Vagina (tissue), 2 donors: ENCODE data around the gene SPEF1. TPM values are rescaled to one million over a fixed set of nuclear protein-coding genes. Genes with fewer than 3 reads are reported as not detected.

Source experiments
- DNase-seq, 2 donors: peaks; one replicate each; pipeline ENCODE4 v3.0.0-alpha.2; 2017; ENCODE audit errors: extremely low spot score in 2 of 2
- H3K27ac ChIP-seq: fragments of 200-600 bp; sonication (generic); one replicate; pipeline ENCODE4 v1.5.1; 2019
- H3K27me3 ChIP-seq: fragments of 200-600 bp; sonication (generic); one replicate; pipeline ENCODE4 v1.5.1; 2019
- H3K36me3 ChIP-seq, 2 donors: fragments of 200-600 bp; sonication (generic); one replicate each; pipeline ENCODE4 v1.5.1; 2017 to 2019
- H3K4me1 ChIP-seq: fragments of 200-600 bp; sonication (generic); one replicate; pipeline ENCODE4 v1.5.1; 2019
- H3K4me3 ChIP-seq, 2 donors: fragments of 200-600 bp; sonication (generic); 1 replicate in 1 of 2; 2 replicates in 1 of 2; pipeline ENCODE4 v1.5.1; 2016 to 2019
- H3K9me3 ChIP-seq: fragments of 200-600 bp; sonication (generic); one replicate; pipeline ENCODE4 v1.5.1; 2019
- CTCF ChIP-seq, 3 experiments: fragments of 450-650 bp in 2 of 3; fragments of 200-600 bp in 1 of 3; sonication (generic) in 1 of 3; IDR thresholded peaks; one replicate each; pipeline ENCODE4 v1.5.1; 2017 to 2019; ENCODE audit warnings: antibody characterized with exemption in 3 of 3, mild to moderate bottlenecking in 2 of 3, moderate library complexity in 2 of 3
- POLR2A ChIP-seq, 2 donors: fragments of 450-650 bp; IDR thresholded peaks; one replicate each; pipeline ENCODE4 v1.6.1; 2017; ENCODE audit warnings: antibody characterized with exemption in 2 of 2, mild to moderate bottlenecking in 2 of 2, moderate library complexity in 2 of 2
- POLR2AphosphoS5 ChIP-seq, 2 donors: sonication (generic); formaldehyde crosslinking; IDR thresholded peaks; one replicate each; pipeline ENCODE4 v1.9.0; 2017; ENCODE audit warnings: antibody characterized with exemption in 2 of 2, mild to moderate bottlenecking in 2 of 2, low read depth in 1 of 2; ENCODE audit not compliant: insufficient read depth in 1 of 2
- intact Hi-C: fragments of 100-400 bp; cut with DNase I; formaldehyde crosslinking; loops from one replicate; pipeline ENCODE4 v1.15.1; 2023
- total RNA-seq: library from RNA; depleted of rRNA; stranded (reverse); fragments of >200 nt; gene quantifications from one replicate; pipeline ENCODE4 v1.2.3, GENCODE V29; 2016

Gene SPEF1
- total RNA-seq, 1 donor from 2014 or later: not detected

- Histone ChIP-seq H3K4me1 (peaks cover 47% of the 10 kb centered on the region), H3K27me3 (no peaks in the 10 kb centered on the region), H3K9me3 (no peaks in the 10 kb centered on the region), H3K4me3 (no peak overlapping the region), H3K27ac (no peak overlapping the region), H3K36me3 (peaks cover 0 to 32% of the 10 kb centered on the region in 2 donors)
- intact Hi-C loops: no loop called here
- no peak for TF ChIP-seq POLR2AphosphoS5 (IDR thresholded peaks at IDR 0.05; ENCODE audit: insufficient read depth in 1 of 2, low read depth in 1 of 2)
- TF ChIP-seq POLR2A (IDR thresholded peaks at IDR 0.05): no peak
- no peak for TF ChIP-seq CTCF (IDR thresholded peaks at IDR 0.05)
- DNase-seq: no peak
These were observed 17.1 kb upstream of the SPEF1 start for GRCh38 chr20:3798373-3798768.

DNA sequence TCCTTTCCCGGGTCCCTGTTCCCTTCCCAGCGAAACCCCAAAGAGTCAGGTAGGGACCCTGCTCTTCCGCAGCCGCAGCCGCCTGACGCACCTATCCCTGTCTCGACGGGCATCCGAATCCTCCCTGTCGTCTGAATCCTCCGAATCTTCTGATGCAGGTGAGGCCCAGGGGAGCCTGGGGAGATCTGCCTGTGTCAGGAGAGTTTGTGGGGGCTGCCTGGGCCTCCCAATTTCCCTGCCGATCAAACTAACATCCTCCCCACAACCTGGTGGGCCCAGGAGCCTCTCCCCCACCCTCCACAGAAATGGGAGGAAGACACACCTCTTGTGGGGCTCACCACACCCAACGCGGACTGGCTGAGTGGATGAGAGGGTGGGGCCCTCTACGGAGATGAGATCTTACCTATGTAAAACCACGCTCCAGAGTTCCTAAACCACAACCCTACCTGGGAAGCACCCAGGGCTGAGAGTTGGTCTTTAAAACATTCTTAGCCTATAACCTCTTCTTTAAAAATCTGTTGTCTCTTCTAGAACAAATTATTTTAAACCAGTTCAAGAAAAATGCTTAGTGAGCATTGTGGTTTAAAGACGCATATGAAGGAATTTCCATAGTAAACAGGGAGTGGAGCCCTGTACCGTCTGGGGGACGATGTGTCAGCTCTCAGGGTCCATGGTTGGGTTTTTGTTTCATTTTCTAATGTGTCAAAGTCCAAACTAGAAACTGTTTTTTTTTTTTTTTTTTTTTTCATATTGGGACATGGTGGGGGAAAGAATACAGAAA, 16.5 kb upstream of the SPEF1 start:
- DNase-seq: peak in 1 of 2 donors; percentile 93
- H3K9me3 ChIP-seq: no peaks in the 10 kb centered on the region
- intact Hi-C loops: no loop called here
- TF ChIP-seq POLR2AphosphoS5 (IDR thresholded peaks at IDR 0.05; ENCODE audit: insufficient read depth in 1 of 2, low read depth in 1 of 2) (no peak), POLR2A (IDR thresholded peaks at IDR 0.05) (no peak), CTCF (IDR thresholded peaks at IDR 0.05) (no peak)
- peaks cover 0 to 26% of the 10 kb centered on the region in 2 donors for H3K36me3 ChIP-seq
- H3K27ac ChIP-seq: peak overlapping the region; percentile 95
- H3K4me3 ChIP-seq: peak overlapping the region in 1 of 2 donors; percentile 61
- H3K4me1 ChIP-seq: peaks cover 47% of the 10 kb centered on the region
- no peaks in the 10 kb centered on the region for H3K27me3 ChIP-seq

- no peaks in the 10 kb centered on the region for H3K9me3 ChIP-seq
- TF ChIP-seq POLR2A (IDR thresholded peaks at IDR 0.05): no peak
- TF ChIP-seq CTCF (IDR thresholded peaks at IDR 0.05): no peak
- no peak for TF ChIP-seq POLR2AphosphoS5 (IDR thresholded peaks at IDR 0.05; ENCODE audit: insufficient read depth in 1 of 2, low read depth in 1 of 2)
- intact Hi-C loops: no loop called here
- H3K36me3 ChIP-seq: peaks cover 0 to 21% of the 10 kb centered on the region in 2 donors
- peak overlapping the region in 1 of 2 donors; percentile 61 for H3K4me3 ChIP-seq
- peaks cover 47% of the 10 kb centered on the region for H3K4me1 ChIP-seq
- H3K27me3 ChIP-seq: no peaks in the 10 kb centered on the region
- peak overlapping the region; percentile 95 for H3K27ac ChIP-seq
- no peak for DNase-seq
These were observed 15.9 kb upstream of the SPEF1 start for GRCh38 chr20:3797226-3797545.

DNA sequence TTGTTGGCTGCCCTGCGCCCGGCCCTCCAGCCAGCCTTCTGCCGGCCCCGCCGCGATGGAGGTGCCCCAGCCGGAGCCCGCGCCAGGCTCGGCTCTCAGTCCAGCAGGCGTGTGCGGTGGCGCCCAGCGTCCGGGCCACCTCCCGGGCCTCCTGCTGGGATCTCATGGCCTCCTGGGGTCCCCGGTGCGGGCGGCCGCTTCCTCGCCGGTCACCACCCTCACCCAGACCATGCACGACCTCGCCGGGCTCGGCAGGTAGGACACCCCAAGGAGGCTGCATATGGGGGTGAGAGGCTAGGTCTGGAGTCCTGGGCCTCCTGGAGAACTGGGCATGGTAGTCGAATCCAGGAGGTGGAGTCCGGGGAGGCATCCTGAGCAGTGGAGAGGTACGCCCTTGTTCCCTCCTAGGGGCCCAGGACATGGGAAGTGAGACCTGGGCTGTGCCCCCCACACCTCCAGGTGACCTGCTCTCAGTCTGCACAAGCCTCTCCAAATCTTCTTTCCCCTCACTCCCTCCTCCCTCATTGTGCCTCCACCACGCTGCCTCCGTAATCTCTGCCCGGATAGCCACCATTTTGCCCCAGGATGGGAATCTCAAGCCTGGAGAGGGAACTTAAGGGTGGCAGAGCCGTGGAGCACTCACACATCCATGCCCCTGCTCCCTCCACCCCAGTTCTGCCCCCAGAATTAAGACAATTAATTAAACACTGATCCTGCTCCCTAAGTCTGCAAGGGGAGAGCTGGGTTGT, 15.4 kb upstream of the SPEF1 start:
- intact Hi-C loops: no loop called here
- Histone ChIP-seq H3K9me3 (no peaks in the 10 kb centered on the region), H3K27ac (peak overlapping the region; percentile 95), H3K4me3 (peak overlapping the region; percentile 61 to 70), H3K4me1 (peaks cover 47% of the 10 kb centered on the region), H3K36me3 (peaks cover 0 to 16% of the 10 kb centered on the region in 2 donors), H3K27me3 (no peaks in the 10 kb centered on the region)
- DNase-seq: peak in 1 of 2 donors; percentile 88
- TF ChIP-seq POLR2A (IDR thresholded peaks at IDR 0.05) (no peak), CTCF (IDR thresholded peaks at IDR 0.05) (no peak), POLR2AphosphoS5 (IDR thresholded peaks at IDR 0.05; ENCODE audit: insufficient read depth in 1 of 2, low read depth in 1 of 2) (no peak)
